ENCODE results near the gene DCK. TPM values are rescaled to one million over a fixed set of nuclear protein-coding genes. Genes with fewer than 3 reads are reported as not detected.

The DCK gene
- total and polyA plus RNA-seq, 2 of the 4 experiments (the other 2 are of a cell fraction) = 7.0 to 8.9 TPM

- no peak overlapping the region for H3K4me3 ChIP-seq (ENCODE audit: insufficient read depth, low read depth, low read length)
- no peak overlapping the region for H2AFZ ChIP-seq (replicated peaks; ENCODE audit: low read length, poor library complexity)
- peak; percentile 85 for ATAC-seq (ENCODE audit: low read depth)
- no peak overlapping the region for H4K5ac ChIP-seq (ENCODE audit: low read depth, low read length)
- peak overlapping the region; percentile 12 for H2BK5ac ChIP-seq (ENCODE audit: low read depth, low read length, poor library complexity, severe bottlenecking)
- H2BK120ac ChIP-seq (ENCODE audit: low read depth, low read length) = no peak overlapping the region
- no peak overlapping the region for H3K18ac ChIP-seq (ENCODE audit: low read depth, low read length)
- no peak overlapping the region for H3K23ac ChIP-seq (ENCODE audit: low read depth, low read length)
- H2AK9ac ChIP-seq (replicated peaks; ENCODE audit: low read depth, low read length, poor library complexity) = no peak overlapping the region
- WGBS, 2 experiments (ENCODE audit: extremely low coverage in 2 of 2, insufficient read length in 1 of 2) = no CpG with 5 or more reads among the region's 3 CpGs
- intact Hi-C loops (cut with micrococcal nuclease) = no loop called here
- H4K20me1 ChIP-seq (ENCODE audit: insufficient read depth, low read length) = peaks cover 18% of the 10 kb centered on the region; the same call in 1 of the 2 replicates
- peak overlapping the region; percentile 23; the same call in 1 of the 2 replicates for H3K4me2 ChIP-seq (ENCODE audit: low read depth, low read length)
- H3K79me1 ChIP-seq (ENCODE audit: low read depth in 1 of 2, low read length in 2 of 2) = peaks cover 29 to 53% of the 10 kb centered on the region in 2 experiments
- H3K56ac ChIP-seq (ENCODE audit: extremely low read depth, insufficient read depth, low read length) = no peak overlapping the region
- in situ Hi-C loops (cut with MboI; ENCODE audit: low sequenced_read_pairs) = no loop called here
- no peak overlapping the region for H3K14ac ChIP-seq (replicated peaks; ENCODE audit: low read depth, low read length)
- H4K8ac ChIP-seq (ENCODE audit: low read depth in 2 of 2, low read length in 2 of 2) = no peak overlapping the region
- peaks cover 6% of the 10 kb centered on the region; the same call in 1 of the 2 replicates for H3K4me1 ChIP-seq (ENCODE audit: control insufficient read depth, insufficient read depth, low read length)
- no peak overlapping the region for H3K27ac ChIP-seq (ENCODE audit: insufficient read depth, low read length)
- H3K9me1 ChIP-seq (ENCODE audit: insufficient read depth, low read length) = no peaks in the 10 kb centered on the region; the same call in 1 of the 2 replicates
- no peaks in the 10 kb centered on the region for H3K9me3 ChIP-seq (ENCODE audit: control insufficient read depth, insufficient read depth, low read length)
- DNase-seq = peak; percentile 66
- POLR2A ChIA-PET (ENCODE audit: unreplicated experiment) = interaction anchor here (0.6 kb wide), 3 partner anchors 77 to 1380 kb away, joined by 3 to 14 read pairs (median 4); no protein-coding TSS in a partner anchor
- no peaks in the 10 kb centered on the region for H3K36me3 ChIP-seq (ENCODE audit: control insufficient read depth, insufficient read depth, low read length)
- BruUV-seq (replicated peaks) = no TSS peak
- CTCF ChIA-PET = interaction anchor here (0.6 kb wide), 1 partner anchor 32 kb away, joined by 9 read pairs; no protein-coding TSS in a partner anchor
- H2BK20ac ChIP-seq (ENCODE audit: low read depth, low read length) = no peak overlapping the region
- H3K4ac ChIP-seq (ENCODE audit: low read depth, low read length) = no peak overlapping the region
- no peak overlapping the region for H2AK5ac ChIP-seq (ENCODE audit: low read depth, low read length)
- dilution Hi-C loops (cut with HindIII; ENCODE audit: low sequenced_read_pairs, unreplicated experiment) = no loop called here
- no peak overlapping the region for H2BK15ac ChIP-seq (ENCODE audit: low read depth, low read length)
- TF ChIP-seq BHLHE40 (IDR thresholded peaks at IDR 0.05; ENCODE audit: low read depth, low read length) (no peak), RCOR1 (IDR thresholded peaks at IDR 0.05; ENCODE audit: insufficient replicate concordance, low read length) (no peak), CHD1 (IDR thresholded peaks at IDR 0.05; ENCODE audit: low read depth, low read length) (no peak), SMC3 (IDR thresholded peaks at IDR 0.05; ENCODE audit: low read depth, low read length) (no peak), MAFK (IDR thresholded peaks at IDR 0.05; ENCODE audit: low read depth, low read length) (0 out of 2 replicates have a peak, but pooled peaks have one; percentile 50), ELK1 (IDR thresholded peaks at IDR 0.05; ENCODE audit: borderline replicate concordance, low read depth, low read length) (no peak), MAZ (IDR thresholded peaks at IDR 0.05; ENCODE audit: borderline replicate concordance, low read depth, low read length) (no peak), USF2 (IDR thresholded peaks at IDR 0.05; ENCODE audit: low read depth, low read length) (no peak), FOS (IDR thresholded peaks at IDR 0.05; ENCODE audit: low read depth, low read length) (no peak), RAD21 (IDR thresholded peaks at IDR 0.05; ENCODE audit: low read length) (no peak), CEBPB (IDR thresholded peaks at IDR 0.05; ENCODE audit: low read depth, low read length) (no peak), POLR2A (IDR thresholded peaks at IDR 0.05; ENCODE audit: low read depth, low read length) (no peak), MXI1 (IDR thresholded peaks at IDR 0.05; ENCODE audit: borderline replicate concordance, low read depth, low read length) (no peak), CTCF (conservative IDR thresholded peaks at IDR 0.05; ENCODE audit: low read depth, low read length) (no peak), RFX5 (IDR thresholded peaks at IDR 0.05; ENCODE audit: low read depth, low read length) (no peak), NFE2L2 (IDR thresholded peaks at IDR 0.05; ENCODE audit: low read depth, low read length) (peak; percentile 77)
- no peak overlapping the region for H4K91ac ChIP-seq (ENCODE audit: insufficient read depth, low read depth, low read length)
- H3K9ac ChIP-seq (ENCODE audit: low read depth, low read length) = no peak overlapping the region
- H3K27me3 ChIP-seq (ENCODE audit: control insufficient read depth, insufficient read depth, low read length) = no peaks in the 10 kb centered on the region
Observed at GRCh38 chr4:70945452-70946055, 47.9 kb upstream of the DCK start.
